CD4-positive, alpha-beta T cell treated with Interleukin-12 subunit alpha and Interleukin-12 subunit beta, for 1 hour (primary cell): ENCODE results near the gene OTUB2.

Experiments used
- DNase-seq: peaks from one replicate; pipeline ENCODE4 v3.0.0-alpha.2; 2020

Gene OTUB2

GRCh38 chr14:93997082-93997481 lies 29.1 kb upstream of the OTUB2 start, which contains the start of gene CCDC197:
Gene CCDC197, plus strand, starts transcription at chr14:93997301. Its CDS starts 831 bp downstream, at chr14:93998132.
- no peak for DNase-seq

- DNase-seq = no peak
Observed at GRCh38 chr14:93997916-93998870, 27.9 kb upstream of the OTUB2 start.

DNA sequence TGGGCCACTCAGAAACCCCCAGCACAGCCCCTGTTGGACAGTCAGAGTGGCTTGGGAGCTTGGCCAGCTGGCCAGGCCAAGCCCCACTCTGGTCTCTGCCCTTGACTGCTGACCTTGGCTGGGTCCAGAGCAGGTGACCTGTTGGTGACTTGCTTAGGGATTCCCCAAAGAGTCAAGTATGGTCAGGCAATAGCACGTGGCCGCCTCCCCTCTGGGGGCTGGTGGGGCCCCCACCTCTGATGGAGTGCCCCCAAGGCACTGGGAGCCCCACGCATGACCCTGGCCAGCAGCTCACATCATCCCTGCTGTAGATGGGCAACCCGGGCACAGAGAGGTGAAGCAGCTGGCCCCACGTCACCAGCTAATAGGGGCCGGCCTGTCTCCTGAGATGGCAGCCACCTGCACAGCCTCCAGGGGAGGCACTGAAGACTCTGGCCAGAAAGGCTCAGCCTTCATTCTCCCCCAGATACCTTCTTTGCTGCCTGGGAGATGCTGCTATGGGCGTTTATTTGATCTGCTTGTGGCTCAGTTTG lies 27.2 kb upstream of the OTUB2 start:
- DNase-seq = no peak

DNA sequence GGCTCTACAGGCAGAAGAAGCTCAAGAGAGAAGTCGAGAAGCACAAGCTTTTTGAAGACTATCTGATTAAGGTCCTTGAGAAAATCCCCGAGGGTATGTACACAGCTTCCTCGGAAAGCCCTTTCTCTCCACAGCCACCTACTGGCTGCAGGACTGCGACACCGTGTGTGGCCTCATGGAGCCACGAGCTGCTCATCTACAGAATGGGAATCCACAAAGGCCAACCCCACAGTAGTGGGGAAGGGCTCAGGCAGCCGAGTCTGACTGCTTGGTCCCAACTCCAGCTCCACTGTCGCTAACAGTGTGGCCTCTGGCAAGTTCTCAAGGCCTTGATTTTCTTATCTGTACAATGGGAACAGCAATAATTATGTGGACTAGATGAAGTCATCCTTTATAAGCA lies 26.6 kb upstream of the OTUB2 start:
- DNase-seq = no peak

DNA sequence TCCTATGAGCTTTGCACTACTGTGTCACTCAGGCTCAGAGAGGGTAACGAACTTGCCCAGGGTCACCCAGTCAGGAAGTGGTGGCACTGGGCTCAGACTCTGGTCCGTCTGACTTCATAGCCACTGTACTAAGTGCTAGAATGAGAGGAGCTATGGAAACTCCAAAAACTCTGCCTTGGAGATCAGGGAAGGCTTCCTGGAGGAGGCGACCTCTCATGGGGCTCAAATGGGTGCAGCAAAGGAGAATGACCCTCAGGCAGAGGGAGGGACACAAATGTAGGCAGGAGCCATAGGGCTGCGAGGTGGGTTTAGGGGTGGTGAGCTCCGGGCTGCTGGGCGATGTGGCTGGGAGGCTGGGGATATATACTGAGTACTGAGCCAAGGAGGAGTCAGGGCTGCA lies 25.9 kb upstream of the OTUB2 start:
- DNase-seq = no peak

DNA sequence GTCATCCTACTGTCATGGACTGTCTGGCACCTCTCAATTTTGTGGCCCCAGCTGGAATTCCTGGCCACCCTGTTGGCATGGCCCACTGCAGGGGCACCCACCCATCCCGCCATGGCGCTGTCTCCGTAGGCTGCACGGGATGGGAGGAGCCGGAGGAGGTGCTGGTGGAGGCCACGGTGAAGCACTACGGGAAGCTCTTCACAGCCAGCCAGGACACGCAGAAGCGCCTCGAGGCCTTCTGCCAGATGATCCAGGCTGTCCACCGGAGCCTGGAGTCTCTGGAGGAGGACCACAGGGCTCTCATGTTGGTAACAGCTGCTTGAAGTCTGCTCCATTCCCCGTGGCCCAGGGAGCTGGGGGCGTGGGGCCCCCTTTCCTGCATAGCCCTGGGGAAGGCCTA lies 25.1 kb upstream of the OTUB2 start:
- no peak for DNase-seq

GRCh38 chr14:94001501-94002396 lies 24.4 kb upstream of the OTUB2 start:
- DNase-seq = peak; percentile 67

GRCh38 chr14:94003397-94003796 lies 22.7 kb upstream of the OTUB2 start:
- no peak for DNase-seq

- no peak for DNase-seq
Observed at GRCh38 chr14:94004015-94004414, 22.1 kb upstream of the OTUB2 start.

GRCh38 chr14:94005324-94006073 lies 20.6 kb upstream of the OTUB2 start:
- DNase-seq = peak; percentile 25

DNA sequence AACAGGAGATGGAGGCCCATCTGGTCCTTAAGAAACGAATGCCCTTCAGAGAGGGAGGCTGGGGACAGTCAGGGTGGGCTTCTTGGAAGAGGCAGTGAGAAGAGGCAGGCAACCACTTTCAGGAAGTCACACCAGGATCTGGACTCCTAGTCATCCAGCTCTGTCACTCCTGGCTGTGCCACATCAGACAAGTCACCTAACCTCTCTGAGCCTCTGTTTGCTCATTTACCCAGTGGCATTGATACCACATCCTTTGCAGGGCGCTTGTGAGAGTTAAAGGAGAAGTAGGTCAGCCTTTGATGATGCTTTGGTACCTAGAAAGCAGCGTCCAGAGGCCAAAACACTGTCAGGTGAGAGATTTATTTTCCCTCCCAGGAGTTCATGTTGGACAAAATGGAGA lies 17.9 kb upstream of the OTUB2 start:
- DNase-seq = peak; percentile 18

GRCh38 chr14:94009767-94010166 lies 16.4 kb upstream of the OTUB2 start:
- no peak for DNase-seq

DNA sequence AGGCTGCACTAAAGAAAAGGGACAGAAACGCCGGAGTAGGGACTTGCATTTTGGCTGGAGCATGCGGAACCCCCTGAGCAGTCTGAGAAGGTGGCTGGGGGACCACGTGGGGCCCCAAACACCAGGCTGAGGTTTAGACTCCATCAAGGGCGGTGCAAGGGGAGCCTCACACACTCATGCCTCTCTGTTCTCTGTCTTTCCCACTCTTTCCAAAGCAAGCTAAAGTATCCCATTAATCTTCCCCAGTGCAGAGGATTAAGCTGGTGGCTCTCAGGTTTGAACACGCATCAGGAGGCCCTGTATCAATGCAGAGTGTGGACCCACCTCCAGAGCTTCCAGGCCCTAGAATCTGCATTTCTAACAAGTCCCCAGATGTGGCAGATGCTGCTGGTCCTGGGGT lies 15.5 kb upstream of the OTUB2 start:
- no peak for DNase-seq

- DNase-seq = peak; percentile 56
Observed at GRCh38 chr14:94011795-94012194, 14.3 kb upstream of the OTUB2 start.

- DNase-seq = no peak
Observed at GRCh38 chr14:94014382-94014781, 11.8 kb upstream of the OTUB2 start.

DNA sequence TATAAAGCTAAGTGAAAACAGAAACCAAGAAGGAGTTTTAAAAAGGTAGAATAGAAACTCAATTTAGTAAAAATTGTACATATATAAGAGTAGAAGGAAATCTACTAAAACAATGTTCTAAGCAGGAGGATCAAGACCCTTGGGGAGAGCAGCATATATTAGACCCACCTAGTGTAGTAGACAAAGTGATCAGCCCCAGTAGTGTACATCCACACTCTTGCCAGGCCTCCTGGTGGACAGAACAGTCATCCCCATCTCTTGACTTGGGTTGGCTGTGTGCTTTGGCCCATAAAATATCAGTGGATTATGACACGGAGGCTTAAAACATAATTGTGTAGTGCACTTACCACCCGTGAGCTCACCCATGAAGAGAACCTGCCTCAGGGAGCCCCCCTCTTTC lies 10.9 kb upstream of the OTUB2 start:
- DNase-seq = no peak

DNA sequence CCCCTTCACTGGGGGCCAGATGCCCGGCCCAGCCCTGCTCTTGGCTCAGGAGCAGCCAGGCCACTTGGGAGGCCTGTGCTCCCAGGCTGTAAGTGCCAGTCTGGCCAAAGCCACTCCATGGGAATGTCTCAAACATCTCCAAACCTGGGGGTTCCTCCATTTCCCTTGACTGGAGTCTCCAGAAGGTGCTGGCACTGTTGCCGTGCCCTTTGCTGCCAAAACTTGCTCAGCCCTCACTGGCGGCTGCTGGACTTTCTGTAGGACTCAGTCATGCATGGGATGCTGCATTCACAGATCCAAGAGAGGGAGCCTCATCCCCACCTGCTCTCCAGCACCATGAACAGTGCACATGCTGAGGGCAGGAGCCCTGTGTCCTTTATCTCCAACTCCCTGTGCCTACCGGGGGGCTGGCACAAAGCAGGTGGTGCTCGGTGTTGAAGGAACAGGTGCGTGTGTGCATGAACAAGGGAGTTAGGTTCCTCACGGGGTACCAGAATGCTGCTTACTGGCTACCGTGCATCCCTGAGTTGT lies 9.6 kb upstream of the OTUB2 start:
- DNase-seq = no peak

- DNase-seq = no peak
Observed at GRCh38 chr14:94018308-94018707, 7.8 kb upstream of the OTUB2 start.

GRCh38 chr14:94019329-94019728 lies 6.8 kb upstream of the OTUB2 start:
- no peak for DNase-seq

DNA sequence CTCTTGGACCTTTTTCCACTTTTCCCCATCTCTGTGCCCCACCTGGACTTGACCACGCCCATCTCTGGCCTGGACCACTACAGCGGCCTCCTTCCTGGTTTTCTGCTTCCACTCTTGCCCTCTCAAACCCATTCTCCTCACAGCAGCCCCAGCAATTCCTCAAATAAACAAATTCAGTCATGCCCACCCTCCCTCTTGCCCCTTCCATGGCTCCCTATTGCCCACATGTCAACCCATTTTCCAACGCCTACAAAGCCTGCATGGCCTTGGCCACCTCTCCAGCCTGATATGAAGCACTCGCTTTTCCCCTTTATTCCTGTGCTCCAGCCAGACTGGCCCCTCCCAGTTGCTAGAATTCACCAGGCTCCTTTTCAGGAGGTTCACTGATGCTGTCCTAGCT lies 5.9 kb upstream of the OTUB2 start:
- no peak for DNase-seq

- no peak for DNase-seq
Observed at GRCh38 chr14:94021001-94021400, 5.1 kb upstream of the OTUB2 start.

DNA sequence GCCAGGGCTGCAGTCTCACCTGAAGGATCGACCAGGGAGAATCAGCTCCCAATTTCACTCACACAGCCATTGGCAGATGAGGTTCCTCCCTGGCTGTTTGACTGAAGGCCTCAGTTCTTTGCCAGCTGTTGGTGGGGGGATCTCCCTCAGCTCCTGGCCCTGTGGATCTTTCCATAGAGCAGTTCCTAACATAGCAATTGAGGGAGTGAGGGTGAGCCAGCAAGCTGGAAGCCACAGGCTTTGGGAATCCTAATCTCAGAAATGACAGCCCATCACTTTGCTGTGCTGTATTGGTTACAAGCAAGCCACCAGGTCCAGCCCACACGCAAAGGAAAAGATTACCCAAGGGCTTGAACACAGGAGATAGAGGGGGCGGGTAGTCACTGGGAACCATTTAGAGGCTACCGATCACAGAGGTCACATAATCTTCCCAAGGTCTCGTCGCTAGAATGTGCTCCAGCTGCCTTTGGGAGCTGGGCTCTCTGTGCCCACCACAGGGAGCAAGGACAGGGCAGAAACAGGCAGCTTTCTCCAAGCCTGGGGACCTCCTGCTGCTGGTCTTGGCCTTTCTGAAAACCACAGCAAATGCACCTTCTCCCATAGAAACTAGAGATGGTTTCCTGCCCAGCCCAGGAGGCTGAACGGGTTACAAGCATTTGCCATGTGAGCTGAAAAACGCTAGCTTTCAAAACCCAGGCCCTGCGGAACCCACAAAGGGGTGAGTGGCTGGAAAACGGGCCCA lies 4.6 kb upstream of the OTUB2 start:
- no peak for DNase-seq
